ENCODE measurements around the gene CTNNBIP1.
A peak's percentile ranks its signal among the peaks of the same experiment; 100 is the strongest.

The CTNNBIP1 gene

DNA sequence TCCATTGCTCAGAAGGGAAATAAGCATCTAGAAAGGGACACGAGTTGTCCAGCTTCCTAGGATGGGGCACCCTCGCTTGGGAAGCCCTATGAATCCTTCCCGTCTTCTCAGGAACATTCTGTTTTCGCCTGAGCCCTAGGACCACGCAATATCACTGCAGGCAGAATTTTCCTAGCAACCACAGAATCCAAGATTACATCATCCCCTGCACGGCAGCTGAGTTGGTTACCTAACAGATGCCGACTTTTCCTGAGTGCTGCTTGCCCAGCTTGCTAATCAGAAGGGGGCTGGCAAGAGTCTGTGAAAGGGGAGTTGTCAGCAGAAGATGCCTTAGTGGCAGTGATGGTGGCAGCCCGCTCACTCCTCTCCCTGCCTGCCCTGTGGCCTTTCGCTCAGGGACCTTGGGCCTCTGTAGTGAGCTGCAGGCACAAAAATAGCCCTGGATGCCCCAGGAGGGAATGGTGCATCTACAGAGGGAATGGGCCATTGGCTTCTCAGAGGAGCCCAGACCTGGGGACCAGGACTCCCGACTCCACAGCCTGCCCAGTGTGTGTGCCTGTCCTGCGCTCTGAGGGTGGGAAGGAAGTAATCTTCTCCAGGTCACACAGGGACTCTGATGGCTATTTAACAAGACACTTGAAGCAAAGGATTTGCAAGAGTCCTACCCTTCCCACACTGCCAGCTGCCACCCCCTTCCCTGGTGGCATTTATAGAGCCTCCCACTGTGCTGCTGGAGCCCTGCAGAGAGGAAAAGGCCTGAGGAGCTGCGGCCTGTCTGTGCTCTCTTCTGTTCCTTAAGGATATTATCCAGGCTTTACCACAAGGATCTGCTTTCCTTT is 57.4 kb downstream of the CTNNBIP1 start:
- peak in 3 of 4 experiments; percentile 36 to 48 (median 43) for DNase-seq

DNA sequence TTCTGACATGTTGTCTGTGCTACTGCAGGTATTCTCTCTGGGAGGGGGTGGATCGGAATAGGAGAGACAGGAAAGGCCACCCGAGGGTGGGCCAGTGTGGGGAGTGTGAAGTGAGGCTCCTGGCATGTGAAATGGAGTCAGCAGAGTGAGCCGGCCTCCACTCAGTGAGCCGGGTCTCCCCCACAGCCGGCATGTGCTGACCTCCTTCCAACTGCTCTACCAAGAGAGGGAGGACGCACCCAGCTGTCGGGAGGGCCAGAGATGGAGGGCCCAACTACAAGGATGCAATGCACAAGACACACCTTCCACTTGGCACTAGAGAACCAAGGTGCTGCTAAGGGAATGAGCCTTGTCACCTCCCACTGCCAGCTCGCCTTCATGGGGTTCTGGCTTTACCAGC is 58.1 kb downstream of the CTNNBIP1 start:
- DNase-seq = no peak

DNA sequence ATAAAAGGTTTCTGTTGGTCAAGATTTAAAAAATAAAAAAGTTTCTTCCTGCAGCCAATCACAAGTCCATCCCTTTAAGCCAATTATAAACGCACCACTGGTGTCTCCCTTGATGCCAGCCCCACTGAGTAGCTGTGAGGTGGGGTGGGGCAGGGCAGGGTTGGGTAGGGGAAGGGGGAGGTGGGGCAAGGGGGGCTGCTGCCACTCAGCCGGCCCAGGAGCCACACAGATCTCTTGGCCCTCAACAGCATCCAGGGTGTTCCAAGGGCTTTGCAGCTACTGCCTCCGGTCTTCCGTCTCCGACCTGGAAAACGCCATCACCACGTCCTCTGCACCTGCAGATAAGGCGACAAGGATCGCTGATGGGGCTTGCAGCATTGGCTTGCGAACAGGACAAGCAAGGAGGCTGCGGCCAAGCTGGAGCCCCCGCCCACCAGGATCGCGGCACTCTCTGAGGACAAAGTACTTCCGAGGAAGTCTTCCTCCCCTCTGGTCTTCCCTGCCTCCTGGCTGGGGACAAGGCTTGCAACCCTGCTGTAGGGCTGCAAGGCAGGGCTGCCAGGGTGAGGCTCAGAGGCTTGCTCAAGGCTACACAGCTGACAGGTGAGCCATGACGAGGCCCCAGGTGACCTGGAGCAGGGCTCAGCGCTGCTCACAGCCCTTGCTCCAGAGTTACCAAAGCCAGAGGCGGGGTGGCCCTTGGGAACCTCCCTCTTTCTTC is 59.5 kb downstream of the CTNNBIP1 start:
- DNase-seq = no peak

DNA sequence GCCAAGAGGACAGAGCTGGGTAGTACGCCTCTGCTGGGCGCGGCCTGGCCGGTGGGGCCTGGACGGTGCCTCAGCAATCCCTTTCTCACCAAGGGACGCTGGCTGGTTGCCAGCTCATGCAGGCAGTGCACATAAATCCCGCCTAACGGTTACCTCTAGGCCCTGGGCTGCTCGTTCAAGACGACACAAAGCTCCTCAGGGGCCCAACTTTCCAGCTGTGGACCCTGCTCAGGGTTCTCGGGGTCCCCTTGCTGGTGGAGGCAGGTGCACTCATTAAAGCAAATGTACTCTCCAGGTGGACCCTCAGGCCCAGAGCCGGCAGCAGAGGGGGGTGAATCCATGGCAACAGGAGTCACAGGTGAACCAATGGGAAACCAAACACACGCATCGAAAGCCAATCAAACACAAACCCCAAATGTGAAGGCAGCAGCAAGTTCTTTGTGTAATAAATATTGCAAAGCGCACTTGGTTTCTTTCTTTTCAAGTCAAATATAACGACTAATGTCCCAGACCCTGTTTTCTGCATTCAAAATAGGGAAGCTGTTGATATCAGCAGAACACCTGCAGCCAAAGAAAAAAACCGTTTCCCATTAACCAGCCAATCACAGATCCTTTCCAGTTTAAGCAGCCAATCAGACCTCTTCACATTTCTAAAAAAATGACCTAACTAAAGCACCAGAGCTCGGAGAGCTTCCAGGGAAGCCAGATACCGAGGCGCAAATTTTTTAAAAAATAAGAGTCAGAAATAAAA is 60.2 kb downstream of the CTNNBIP1 start:
- no peak for DNase-seq

DNA sequence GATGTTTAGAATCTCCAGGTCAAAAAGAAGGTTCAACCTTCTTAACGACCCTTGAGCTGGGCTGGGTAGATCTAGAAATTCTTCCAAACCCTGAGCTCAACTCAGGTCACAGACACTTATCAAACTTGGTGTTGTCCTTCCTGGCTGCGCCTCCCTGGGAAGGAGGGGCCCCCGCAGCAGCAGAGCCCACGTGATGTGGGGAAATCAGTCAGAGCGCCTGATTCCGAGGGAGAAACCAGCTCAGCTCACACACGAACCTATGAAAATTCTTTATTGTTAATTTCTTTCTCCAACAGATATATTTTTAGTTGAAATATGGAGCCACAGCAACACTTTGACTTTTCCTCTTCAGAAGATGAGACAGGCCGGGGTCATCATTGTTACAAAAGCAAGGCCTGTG is 62.0 kb downstream of the CTNNBIP1 start:
- peak; percentile 25 to 64 (median 54) for DNase-seq

DNA sequence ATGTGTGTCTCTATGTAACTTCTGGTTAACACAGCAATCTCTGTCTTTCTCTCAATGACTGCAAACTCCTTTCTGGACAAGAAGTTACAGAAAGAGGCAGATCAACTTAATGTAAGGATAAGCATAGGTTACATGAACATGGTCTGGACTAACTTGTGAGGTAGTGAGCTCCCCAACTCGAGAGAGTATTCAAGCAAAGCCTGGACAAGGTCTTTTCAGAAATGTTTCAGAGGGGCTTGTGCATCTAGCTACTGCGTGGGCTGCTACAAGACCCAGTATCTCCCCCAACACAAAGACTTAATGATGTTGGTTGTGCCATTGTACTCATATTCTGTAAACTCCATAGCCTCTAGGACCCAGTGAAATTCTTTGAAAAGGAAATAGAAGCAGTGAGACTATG is 62.8 kb downstream of the CTNNBIP1 start:
- DNase-seq = no peak

DNA sequence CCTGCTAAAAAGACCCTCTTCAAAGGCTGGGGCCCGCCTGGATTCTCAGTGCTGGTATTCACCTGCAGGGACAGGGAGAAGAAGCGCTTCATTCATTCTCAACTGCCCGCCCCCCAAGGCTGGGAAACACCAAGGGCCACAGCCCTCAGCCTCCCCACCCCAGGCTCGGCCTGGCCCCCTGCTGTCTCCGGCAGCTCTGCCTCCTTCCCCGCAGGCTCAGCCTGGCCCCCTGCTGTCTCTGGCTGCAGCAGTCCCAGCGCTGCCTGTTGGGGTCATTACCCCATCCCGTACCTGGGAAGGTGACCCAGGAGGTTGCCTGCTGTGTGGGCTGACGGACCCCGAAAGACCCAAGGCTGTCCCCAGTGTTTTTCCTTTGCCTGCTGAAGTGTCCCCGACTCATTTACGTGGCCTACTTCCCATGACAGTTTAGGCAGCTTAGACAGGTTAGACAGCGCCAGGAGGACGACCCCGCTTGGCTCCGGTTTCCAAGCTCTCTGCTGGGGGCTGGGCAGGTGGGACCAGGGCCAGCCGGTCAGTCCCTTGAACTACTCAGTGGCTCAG is 63.4 kb downstream of the CTNNBIP1 start:
- no peak for DNase-seq

DNA sequence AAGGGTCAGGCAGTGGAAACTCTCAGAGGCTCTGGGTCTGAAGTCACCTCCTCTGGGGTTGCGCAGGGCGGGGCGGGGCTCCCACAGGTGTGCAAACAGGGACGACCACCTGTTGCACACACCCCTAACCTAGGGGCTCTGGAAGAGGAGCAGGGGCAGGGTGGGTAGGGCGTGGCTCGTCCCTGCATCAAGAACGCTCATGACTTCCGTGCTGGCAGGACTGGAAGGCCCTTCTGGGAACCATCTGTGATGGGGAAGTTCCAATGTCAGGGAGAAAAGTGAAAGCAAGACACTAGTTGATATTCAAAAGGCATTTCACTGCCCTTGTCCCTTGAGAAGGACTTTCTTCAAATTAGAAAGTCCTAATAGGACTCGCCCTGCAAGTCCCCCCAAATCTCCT is 64.2 kb downstream of the CTNNBIP1 start:
- peak in 3 of 4 experiments; percentile 42 to 55 (median 49) for DNase-seq

DNA sequence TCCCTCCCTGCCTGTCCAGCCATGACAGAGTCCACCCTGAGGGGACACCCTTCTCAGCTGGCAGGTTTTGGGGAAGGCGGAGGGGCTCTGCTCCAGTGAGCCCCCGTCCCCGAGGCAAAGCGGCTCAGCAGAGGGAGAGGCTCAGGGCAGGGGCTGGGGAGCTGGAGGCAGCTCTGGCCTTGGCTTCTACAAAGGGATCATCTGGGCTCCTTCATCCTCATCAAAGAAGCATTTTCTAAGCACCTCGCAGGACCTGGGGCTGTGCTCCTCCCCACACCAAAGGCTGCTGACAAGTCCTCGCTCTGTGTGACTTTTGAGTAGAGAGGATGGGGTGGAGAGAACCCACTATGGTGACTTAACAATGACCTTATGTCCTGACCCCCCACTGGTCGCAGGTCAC is 65.3 kb downstream of the CTNNBIP1 start:
- no peak for DNase-seq

DNA sequence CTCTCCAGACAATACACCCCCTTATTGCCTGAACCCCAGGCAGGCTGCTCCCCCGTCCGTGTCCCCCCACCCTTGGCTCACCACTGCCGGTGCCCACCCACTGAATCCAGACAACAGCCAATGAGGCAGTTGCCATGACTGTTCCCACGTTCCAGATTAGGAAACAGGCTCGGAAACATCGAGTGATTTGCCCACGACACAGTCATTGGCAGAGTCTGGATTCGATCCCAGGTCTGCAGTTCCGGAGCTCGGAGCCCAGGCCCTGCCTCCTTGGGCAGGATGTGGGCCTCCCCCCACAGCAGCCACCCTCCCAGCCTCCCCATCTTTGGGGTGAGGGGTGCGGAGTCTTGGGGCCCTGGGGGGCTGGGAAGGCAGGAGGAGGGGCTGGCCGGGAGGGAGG is 66.0 kb downstream of the CTNNBIP1 start:
- no peak for DNase-seq

DNA sequence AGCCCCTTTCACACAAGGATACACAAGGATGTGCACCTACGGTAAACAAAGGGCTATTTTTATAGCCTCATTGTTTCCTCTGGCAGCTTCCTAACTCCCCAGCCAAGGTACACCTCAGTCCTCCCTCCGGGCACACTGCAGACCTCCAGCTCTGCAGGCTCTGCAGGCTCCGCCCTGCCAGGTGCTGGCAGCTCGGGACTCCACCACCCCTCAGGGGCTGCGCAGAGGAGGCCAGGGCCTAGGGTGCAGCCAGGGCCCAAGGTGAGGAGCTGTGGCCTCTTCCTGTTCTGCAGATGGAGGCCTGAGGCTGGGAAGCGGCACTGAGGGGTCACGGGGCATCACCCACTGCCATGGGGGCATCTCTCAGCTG is 66.5 kb downstream of the CTNNBIP1 start:
- no peak for DNase-seq

DNA sequence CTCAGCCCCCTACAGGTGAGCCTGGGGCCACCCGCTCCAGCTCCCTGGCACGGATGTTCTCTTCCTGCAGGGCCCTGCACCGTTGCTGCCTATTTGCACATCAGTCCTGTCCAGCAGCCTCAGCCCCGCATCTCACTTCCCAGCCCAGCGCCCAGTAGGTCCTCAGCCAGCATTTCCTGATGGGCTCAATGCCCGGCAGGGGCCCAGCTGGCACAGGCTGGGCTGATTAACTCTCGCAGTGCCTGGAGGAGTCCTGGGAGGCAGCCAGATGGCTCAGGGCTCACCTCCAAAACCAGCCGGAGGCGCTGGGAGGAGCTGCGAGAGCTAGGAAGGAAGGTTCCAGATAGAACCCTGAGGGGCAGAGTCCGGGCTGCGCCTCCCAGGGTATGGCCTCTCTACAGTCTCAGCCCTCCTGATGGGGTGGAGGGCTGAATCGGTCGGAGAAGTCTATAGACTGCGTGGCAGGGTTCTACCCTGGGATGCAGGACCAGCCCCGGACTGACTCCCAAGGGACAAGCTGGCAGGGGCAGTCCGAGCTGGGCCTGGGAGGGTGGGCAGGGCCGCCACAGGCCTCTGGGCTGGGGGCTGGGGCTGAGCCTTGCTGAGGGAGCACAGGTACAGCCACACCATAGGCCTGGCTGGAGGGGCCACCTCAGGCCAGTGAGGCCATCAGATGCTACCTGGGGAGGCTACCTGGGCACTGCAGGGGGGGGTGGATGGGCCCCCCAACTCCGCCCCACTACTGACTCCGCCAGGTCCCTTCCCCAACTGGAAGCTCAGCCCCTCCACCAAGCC is 67.1 kb downstream of the CTNNBIP1 start:
- DNase-seq = no peak

DNA sequence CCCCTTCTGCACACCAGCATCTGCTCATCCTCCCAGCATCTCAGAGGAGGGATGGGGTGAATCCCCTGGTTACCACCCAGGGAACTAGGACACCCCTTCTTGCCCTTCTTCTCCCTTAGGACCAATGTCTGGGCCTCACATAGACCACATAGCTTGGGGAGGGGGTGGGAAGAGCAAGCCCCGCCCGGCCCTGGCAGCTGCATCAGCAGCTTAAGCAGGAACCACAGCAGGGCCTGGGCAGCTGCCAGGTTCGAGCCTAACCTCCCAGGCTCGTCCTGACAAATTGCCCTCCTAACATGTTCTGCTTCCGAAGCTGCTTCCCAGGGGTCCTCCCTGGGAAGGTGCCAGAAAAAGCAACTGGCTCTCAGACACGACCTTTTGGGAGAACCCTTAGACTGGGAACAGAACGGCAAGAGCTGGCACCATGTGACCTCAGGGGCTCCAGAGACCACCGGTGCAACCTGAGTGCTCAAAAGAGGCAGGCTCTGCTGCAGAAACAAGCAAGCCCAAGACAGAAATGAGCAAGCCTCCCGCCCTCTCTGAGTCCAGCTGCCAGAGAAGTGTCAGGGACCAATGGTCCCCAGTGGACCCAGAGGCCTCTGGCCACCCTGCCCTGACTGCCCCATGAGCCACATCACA is 67.9 kb downstream of the CTNNBIP1 start:
- DNase-seq = no peak

DNA sequence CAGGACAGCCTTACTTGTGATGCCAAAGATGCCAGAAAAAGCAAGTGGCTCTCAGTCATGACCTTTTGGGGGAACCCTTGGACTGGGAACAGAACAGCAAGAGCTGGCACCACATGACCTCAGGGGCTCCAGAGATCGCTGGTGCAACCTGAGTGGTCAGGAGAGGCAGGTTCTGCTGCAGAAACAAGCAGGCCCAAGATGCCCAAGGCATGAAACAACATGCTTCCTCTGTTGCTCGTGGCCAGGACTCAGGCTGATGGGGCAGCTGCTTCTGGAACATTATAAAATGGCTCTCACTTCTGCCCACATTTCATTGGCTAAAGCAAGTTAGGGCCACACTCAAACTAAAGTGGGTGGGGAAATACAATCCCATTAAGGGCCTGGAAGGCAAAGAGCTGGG is 68.6 kb downstream of the CTNNBIP1 start:
- DNase-seq = no peak

DNA sequence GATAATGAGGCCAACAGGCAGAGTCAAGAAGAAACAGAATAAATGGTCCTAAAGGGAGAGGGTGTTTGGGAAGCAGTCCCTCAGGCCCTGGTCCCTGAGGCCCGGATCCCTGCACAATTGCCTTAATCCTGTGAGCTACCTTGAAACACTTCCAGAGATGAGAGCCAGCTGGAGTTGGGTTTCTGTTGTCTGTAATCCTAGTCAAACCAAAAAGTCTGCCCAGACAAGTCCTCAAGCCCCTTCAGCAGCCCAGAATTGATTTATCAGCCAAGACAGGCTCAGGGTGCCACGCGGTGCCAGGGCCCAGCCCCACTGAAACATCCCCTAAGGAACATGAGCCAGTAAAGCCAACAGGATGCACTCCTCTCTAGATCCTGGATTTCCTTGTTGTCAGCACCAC is 69.9 kb downstream of the CTNNBIP1 start:
- no peak for DNase-seq

DNA sequence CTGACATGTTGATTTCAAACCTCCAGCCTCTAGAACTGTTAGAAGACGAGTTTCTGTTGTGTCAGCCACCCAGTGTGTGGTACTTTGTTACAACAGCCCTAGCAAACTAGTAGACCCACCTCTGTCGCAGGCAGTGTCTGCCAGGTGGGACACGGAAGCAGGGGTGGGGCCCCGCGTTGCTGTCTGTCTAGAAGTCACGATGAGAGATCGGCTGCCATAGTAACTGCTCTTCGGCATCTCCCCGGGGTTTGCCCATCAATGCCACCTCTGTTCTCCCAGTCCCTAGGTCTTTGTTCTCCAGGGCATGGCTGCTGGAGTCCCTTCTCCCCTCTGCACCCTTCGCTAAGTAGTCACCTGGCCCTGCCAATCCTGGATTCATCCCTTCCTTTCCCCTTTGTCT is 71.1 kb downstream of the CTNNBIP1 start:
- no peak for DNase-seq

DNA sequence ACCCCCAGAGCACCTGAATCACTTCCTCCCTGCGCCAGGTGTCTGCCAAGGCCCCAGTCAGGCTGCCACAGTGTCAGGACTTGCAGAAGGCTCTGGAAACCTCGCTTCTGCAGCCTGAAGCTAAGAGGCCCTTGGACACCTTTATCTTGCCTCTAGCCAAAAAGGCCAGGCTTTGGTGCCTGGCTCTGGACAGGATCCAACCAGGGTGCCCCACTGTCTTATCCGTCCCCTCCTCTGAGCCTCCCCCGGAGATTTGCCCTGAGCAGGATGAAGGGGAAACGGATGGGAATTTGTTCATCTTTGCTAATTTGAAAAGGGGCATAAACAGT is 73.5 kb downstream of the CTNNBIP1 start:
- DNase-seq = no peak

DNA sequence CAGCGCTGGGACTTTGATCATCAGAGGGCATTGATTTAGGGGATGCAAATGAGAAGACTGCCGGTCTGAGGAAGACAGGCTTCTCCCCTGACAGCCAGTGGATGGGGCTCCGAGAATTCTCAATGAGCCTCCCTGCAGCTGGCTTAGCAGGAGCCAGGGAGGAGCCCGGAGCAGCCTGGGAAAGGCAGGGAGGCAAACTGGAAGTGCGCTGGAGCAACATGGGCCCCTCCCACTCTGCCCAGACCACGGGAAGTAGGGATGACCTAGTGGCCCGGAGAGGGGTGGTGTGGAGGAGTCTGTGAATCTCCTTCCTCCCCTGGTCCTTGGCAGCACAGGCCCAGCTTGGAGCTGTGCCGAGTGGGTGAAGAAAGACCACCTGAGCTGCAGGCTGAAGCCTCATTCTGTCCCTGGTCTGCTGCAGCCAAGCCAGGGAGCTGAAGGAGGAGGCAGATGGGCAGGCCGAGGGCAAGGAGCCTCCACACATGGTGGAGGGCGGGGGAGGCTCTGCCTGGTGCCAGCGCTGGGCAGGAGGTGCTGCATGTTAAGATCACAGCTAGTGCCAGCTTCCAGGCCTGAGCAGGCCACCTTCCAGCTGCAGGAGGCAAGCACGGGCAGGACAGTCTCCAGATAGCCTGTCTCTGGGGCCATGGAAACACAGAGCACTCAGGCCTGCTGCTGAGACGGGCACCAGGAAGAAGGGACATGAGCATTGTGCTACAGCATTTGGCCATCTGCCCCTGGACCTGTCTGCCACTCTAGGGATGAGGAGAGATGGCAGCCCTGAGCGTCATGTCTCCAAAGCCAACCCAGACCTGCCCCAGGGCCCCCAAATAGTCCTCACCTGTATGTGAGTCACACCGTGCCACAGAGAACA is 74.1 kb downstream of the CTNNBIP1 start:
- no peak for DNase-seq

DNA sequence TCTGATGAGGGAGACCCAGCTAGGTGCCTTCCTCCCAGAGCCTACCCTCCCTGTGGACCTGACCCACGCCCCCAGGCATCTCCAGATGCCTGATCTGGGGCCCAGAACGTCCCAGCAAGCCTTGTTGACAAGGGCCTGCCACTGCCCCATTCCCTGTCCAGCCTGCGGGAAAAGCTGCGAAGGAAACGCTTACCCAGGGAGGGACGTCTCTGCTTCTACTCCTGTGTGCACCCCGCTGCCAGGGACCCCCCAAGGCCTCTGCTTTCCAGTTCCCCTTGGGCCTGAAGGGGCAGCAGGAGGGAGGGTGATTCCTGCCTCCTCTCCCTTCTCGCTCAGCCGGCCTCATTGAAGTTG is 74.7 kb downstream of the CTNNBIP1 start:
- no peak for DNase-seq

DNA sequence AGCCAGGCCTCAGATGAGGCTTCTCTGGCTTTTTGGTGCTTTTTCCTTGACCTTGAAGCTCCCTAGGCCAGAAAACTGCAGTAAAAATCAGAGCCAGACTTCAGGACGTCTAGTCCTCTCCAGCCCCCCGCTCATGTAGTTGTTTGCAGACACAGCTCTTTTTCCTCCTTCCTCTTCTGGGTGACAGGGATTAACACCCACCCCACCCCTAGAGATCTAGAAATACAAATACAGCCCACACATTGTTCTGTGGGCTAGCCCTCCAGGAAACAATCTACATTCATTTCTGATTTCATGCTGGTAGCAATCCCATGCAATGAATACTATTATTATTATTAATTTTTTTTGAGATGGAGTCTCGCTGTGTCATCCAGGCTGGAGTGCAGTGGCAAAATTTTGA is 76.4 kb downstream of the CTNNBIP1 start:
- peak in 3 of 4 experiments; percentile 18 to 44 (median 38) for DNase-seq
